NCI-H345 treated with DMSO at 0.1 percent for 48 hours (cell line): Measurements from ENCODE around the gene OTX2.

Experiments used
- DNase-seq: peaks from one replicate; lab custom pipeline; 2025; ENCODE audit not compliant: unreplicated experiment; lab: John Stamatoyannopoulos, UW

Gene OTX2

DNA sequence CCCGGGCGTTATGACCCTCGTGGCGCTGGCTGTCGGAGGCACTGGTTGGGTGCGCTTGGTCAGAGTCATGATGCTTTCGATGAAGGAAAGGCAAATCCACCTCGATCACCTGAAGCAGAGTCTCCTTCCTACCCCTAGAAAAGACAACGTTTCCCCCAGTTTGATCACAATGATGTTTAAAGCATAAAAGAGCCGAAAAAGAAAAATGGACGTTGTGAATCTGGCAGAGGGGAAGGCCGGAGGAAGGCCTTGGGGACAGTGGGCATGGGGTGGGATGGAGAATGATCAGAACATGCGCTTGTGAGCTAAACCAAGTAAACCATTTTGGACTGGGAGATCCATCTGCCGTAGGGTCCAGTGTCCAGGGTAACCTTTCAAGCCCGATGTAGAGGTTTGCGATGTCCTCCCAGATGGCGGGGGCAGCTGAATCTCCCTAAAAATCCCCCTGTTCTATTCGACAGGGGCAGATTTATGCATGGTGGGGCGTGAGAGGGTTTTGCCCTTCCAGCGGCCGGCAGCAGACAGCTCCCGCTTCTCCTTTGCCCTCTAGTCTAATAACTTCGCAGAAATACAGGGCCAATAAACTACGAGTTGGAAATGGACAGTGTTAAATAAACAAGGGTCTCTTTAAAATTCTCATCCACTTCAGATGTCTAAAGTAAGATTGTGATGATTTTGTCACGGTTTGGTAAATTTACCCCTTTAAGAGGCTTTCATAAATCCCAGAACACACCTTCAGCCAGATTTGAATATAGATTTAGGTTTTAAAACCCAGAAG, 2.3 kb upstream of the OTX2 start:
- no peak for DNase-seq

DNA sequence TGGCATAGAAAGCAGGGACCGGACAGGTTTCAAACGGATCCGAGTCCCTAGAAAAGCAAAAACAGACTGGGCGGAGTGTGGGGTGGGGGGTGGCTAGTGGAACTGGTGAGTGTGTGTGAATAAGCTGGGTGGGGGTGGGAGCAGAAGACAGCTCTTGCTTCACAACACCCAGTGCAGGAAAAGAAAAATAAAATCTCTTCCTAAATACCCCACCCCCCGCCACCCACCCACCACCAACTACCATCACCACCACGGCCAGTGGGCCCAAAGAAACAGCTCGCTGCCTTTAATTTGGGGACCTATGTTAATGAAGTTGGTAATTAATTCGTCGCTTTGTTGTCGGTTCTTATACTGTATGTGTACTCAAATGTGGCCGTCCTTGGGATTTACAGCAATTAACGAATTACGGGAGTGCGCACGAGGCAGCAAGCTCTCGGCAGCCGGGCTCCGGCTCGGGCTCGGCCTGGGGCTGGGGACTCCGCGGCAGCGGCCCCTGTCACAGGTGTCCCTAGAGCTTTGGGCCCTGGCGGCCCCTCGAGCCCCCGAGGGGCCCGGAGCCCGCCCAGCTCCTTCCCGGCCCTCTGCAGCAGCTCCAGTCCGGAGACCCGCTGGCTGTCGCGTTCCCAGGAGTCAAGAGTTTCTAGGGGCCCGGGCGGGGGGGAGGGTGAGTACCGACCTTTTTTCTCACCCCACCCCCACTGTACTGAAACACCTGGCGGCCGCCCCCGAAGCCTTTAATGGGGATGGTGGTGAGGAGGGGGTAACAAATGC, 1.5 kb upstream of the OTX2 start:
- DNase-seq, result no peak

DNA sequence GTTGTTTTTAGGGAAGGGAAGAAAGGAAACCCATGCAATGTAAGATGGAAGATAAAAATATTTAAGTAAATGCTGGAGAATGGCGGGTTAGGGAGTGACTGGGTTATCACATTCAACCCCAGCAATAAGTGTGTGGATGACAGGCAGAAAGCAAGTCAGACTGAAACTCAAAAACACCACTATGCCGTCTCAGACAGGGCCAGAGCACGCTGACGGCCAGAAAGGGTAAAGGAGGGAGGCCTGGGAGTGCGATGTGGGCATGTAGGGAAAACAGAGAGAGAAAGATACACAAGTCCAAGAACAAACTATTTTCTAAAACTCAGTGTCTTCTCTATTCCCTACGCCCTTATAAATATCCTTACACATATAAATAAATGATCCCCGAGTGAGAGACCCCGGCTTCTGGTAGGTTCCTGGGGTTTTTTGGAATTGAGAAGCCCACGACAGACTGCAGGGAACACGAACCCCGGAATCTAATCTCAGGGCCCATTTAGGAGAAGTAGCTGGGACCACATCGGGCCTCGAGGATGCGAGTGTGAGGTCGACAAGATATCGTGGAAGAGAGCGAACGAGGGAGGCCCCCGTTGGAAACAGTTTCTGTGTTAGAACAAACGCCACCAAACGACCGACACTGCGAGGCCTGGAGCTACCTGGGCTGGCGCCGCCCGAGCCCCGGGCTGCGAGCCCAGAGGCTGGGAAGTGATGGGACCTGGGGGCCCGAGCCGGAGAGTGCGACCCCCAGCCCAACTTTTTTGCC, 735 bp upstream of the OTX2 start:
- DNase-seq, result no peak

DNA sequence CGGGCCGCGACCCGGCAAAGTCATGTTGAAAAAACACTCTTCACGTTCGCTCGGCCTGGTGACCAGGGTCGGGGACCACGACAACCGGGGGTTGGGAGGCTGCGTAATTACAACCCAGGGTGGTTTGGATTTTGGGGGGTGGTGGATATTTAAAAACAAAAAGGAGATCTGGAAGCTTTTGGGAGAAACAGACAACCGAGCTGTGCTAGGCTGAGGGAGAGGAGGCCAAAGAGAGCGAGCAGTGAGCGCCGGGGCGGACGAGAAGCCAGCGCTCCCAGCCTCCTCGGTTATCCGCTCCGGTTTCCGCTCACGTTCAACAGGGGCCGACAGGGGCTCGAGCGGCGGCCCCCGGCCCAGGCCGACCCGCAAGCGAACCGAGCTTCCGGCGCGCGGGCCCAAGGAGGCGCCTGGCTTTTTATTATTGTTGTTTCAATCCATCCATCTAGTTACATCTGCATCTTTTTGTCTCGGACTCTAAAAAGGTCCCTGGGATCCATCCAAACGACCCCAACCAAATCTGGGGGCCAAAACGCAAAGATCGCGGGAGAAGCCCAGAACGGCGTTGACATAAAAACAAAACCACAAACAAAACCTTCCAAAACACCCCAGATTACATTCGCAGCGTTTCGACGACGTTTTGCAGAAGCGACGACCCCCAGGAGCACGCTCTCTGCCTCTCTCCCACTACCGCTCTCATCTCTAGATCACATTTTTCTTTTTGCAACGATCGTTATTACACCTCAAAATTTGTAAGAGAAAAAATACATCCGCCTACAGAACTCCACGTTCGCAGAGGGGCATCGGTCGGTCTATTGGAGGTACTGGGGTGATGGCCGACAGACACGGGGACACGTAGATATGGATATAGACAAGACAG, 771 bp downstream of the OTX2 start:
- DNase-seq, result no peak

DNA sequence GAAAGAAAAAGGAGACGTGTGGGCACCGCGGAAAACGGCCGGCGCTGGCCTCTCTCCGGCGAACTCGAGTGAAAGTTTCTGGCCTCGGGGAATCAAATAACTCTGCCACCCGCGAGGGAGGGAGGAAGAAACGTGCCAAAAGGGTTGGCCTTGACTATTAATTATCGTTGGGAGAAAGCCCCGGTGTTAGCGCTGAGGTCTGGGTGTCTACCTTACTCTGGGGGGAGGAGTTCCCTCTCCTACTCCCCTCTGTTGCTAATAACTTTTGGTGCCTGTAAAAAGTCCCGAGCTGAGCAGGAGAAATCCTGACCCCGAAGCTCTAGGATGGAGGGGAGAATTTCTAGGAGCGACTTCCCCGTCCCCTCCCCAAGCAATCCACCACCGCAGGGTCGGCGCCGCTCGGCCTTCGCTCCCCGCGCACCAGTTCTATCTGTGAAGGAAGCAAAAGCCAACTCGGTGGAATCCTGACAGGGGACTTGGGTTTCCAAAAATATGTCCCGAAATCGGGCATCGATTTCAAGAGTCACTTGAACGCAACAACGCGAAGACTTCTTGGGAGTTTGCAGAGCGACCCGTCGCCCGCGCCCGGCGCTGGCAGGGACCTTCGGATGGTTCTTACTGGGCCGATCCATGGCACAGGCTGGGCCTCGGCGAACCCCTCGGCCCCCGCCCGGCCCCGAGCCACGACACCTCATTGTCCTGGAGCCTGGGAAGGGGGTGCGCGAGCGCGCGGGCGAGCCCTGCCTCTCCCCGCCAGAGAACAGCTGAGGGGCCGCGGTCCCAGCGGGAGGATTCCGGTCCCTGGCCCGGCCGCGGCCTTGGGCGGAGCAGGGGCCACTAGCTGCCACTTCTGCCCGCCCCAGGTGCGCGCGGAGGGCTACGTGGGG, 1.7 kb downstream of the OTX2 start:
- DNase-seq, result no peak

DNA sequence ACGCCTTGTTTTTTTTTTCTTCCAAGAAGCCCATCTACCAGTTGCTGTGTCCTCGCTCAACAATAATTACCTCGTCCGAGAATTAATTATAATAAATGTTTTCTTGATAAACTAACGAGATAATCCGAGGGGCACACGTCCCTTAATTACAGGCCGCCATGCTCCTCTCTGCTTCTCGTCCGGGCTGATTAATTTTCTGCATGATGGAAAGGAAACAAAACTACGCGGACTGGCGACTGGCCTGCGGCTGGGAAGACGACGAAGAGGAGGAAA, 2.2 kb downstream of the OTX2 start:
- DNase-seq, result no peak

DNA sequence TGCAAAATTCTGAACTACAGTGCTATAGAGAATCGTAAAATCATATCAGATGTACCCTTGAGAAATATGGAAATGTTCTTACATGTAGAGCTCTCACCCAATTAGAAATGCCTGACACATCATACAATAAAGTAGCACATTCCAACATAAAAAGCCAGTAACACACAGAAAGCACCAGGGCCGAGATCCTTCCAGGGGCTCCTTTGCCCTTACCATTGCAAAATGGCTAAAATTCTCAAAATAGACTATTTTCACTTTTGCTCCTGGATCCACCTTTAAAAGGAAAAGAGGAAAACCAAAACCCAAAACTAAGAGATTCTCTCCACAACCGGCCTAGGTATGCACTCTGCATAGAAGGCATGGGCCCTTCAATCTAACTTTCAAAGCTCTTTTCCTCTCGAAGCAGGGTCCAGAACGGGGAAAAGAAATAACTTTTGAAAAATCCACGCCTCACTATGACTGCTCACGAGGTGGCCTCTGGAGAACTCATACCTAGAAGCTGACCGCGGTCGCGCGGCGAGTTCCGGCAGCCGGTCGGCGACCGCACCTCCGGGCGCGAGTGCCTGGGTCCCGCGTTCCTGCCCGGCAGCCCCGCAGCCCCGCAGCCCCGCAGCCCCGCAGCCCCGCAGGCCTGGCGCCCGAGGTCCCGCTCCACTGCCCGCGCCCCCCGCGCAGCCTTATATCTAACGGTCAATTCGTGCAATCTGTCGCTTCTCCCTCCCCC, 2.7 kb downstream of the OTX2 start:
- no peak for DNase-seq

DNA sequence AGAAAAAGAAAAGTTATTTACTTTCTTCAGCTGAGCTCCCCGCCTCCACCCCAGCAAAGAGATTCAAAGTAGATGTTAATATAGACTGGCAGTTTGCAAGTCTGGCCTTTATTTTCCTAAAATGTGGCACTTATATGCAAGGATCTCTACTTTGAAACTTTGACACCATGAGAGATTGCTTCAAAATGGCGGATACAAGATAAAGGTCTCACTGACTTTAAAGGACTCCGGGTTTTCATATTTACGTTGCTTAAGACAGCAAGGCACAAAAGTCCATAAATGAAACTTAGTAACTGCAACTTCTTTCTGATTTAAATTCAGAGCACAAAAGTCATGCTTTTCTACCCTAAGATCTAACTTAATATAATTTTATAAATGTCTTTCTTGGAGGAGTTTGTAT, 3.5 kb downstream of the OTX2 start:
- DNase-seq, result no peak

DNA sequence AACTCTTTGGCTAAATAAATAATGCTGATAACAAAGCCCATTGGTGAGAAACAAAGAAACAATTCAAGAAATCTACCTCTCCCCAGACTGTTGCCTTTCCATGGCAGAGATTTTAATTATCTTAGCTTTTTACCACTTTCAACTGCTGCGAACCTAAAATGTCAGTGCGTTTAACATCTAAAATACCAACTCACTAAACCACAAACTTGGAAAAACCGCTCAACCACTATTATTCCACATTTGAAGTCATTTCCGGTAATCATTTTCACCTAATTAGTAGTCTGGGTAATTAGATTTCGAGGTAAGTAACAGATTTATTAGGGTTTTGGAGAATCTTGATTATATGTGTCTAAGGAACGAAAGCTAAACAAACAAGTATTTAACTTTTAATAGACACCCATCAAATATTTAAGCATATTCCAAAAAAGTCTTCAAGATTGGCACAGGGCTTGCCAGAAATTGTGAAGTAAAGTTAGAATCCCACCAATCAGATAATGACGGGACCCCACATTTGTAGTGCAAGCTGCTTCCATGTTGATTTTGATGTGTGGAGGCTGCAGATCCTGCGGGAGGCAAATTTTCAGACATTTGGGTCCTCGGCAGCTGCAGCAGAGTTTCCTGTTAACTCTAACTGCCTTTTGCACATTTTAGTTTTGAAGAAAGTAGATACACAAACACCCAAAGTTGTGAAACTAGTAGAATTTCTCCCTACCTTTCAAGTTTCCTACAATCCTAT, 4.1 kb downstream of the OTX2 start:
- no peak for DNase-seq

DNA sequence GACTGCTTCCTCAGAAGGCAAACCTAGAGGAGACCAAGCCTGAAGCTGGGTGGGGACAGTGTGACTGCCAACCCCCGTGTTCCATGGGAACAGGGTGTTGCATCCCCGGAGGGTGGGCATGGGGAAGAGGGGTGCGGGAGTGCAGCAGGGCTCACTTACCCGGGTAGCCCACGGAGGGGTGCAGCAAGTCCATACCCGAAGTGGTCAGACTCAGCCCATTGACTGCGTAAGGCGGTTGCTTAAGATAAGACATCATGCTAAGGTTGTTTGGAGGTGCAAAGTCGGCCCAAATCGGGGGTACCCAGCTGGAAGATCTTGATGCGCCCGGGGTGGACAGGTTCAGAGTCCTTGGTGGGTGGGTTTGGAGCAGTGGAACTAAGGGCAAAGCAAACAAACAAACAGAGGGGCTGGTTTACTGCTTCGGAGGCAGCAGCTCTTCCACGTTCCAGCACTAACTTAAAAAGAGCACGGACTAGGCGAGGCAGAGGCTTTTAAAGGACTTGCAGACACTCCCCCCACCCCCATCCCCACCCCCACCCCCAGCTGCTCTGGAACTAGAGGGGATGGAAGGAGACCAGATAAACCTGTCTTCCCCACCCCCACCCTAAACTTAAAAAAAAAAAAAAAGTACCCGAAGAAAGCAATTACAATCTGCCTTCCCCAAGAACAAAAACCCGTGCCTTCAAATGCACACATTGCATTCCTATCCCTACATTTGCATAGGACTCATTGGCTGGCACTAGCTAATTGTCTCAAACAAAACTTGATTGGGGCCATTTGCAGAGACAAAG, 4.9 kb downstream of the OTX2 start:
- DNase-seq, result no peak

DNA sequence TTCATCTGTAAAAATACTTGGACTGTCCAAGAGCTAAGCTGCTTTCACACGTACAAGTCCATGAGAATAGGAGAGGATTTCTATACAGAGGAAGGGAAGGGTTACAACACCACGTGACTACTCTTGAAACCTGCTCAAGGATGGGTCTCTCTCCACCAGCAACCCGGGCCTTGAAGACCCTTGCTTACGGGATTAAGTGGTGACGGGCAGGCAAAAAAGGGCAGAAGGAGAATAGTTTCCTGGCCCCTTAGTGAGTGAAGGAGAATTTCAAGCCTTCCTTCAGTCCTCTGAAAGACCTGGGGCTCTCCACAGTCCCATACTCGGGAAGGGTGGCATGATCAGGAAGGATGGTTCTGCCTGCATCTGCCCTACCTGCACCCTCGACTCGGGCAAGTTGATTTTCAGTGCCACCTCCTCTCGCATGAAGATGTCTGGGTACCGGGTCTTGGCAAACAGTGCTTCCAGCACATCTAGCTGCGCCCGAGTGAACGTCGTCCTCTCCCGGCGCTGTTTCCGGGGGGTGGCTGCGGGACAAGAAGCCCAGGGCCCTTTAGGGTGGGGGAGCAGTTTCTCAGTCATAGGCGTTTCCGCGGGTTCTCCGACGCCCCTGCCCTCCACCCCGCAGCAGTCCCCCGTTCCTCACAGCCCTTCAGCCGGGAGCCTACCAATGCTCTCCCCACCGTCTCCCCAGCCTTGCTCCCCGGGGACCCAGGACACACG, 6.3 kb downstream of the OTX2 start:
- DNase-seq, result no peak

DNA sequence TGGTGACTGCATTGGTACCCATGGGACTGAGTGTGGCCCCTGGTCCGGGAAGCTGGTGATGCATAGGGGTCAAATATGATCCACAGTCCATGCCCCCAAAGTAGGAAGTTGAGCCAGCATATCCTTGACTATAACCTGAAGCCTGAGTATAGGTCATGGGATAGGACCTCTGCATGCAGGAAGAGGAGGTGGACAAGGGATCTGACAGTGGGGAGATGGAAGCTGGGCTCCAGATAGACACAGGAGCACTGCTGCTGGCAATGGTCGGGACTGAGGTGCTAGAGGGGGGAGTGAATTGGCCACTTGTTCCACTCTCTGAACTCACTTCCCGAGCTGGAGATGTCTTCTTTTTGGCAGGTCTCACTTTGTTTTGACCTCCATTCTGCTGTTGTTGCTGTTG, 8.4 kb downstream of the OTX2 start:
- DNase-seq, result no peak

DNA sequence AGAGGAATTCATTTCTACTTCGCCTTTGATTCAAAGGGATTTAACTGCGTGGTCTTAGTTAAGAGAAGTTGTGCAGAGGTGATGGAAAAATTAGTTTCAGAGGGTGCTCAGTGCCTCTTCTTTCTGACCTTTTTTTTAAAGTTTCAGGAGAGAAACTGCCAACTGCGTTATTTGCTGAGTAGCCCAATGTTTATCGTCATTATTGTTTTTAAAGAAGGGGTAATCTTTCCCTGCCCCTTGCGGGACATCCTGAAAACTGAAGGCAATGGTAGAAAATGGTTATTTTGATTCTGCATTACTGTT, 11.0 kb downstream of the OTX2 start:
- DNase-seq, result no peak

DNA sequence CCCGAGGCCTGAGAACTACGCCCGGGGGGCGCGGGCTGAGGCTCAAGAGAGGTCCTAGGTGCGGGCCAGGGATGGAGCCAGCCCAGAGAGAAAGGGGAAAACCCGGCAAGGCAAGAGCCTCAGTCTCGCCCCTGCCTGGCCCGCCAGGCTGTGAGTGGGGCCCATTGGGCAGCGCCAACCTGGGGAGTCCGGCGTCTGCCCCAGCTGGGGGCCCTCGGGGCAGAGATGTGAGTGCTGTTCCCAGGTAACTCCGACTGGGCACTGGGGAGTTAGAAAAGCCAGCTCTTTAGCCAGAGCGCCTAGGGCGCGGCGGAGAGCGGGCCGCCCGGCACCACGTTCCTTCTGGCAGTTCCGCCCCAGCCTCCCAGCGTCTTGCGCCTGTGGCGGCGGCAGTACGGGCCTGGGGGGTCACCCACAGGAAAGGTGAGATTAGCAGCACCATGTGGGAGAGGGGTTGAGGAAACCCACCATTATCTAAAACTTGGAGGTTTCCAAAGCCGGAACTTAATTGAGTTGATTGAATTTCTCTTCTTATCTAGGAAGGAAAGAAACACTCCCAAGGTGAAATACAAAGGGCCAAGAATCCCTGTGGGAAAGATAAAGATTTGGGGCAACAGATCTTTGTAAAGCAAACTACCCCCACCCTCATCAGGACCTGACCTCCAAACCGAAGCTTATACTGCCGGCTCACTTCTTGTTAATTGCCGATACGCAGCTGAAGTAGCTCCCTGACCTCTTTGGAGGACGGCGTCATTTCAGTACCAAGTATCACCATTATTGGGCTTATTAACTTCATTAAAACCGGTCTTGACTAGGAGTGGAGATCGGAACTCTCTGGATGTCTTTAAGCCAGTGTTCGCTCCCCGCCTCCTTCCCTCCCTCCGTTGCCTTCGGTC, 11.6 kb downstream of the OTX2 start:
- DNase-seq, result no peak

DNA sequence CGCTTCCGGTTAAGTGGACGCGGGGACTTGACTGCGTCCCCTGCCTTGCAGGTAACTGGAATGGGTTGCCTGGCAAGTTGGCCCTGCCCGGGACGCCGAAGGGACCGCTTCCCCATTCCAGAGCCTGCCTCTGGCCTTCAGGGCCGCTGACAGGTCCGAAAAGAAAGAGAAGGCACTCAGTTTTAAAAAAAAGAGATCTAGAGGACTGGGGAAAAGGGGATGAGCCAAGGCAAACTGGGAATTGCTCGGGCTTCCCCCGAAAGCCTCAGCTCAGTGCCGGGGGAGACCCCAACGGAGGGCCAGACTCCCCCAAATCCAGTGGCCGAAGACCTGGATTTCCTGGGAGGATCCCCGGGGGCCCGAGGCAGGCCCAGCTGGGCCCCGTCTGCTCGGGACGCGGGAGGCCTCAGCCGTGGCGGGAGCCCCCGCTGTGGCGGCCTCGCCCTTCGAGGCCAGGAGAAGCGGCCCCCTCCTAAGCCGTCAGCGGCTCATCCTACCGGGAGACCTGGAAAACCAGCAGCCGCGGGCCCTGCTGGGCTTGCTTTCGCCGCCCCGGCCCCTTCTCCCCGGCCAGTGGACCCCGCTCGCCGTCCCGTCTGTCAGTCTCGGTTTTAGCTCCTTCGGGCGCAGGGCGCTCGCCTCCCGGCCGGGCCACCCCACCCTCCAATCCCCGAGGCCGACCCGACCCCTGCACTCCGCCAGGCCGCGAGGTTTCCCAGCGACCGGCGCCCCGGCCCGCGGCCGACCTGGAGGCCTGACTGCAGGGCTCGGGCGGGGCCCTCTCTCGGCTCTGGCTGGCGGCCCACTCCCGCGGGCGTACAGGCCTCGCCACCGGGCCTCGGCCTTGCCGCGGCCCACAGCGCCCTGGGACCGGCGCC, 12.5 kb downstream of the OTX2 start:
- DNase-seq, result no peak
